CD4-positive, alpha-beta T cell (primary cell): ENCODE results near the gene SKAP2. TPM values are rescaled to one million over a fixed set of nuclear protein-coding genes. Genes with fewer than 3 reads are reported as not detected.

Experiments
- ATAC-seq: fragments of 200-7000 bp; cut with Tn5 transposase; one replicate; pipeline ENCODE4 v1.10.0; 2022; ENCODE audit warnings: mild to moderate bottlenecking; ENCODE audit not compliant: poor library complexity
- CTCF ChIA-PET: fragments of 350-600 bp; sonication (Branson Sonifier 250); formaldehyde crosslinking; loops from one replicate; lab custom pipeline; 2021; ENCODE audit warnings: antibody characterized with exemption, inconsistent platforms; lab: Charles Lee
- POLR2A ChIA-PET: fragments of 350-600 bp; sonication (Branson Sonifier 250); formaldehyde crosslinking; loops from one replicate; lab custom pipeline; 2021; ENCODE audit warnings: antibody characterized with exemption, inconsistent platforms; lab: Charles Lee
- DNase-seq, 14 experiments: peaks; one replicate each; pipeline ENCODE4 v3.0.0-alpha.2; 2013 to 2020; ENCODE audit warnings: mixed read lengths in 2 of 14
- H3K27ac ChIP-seq, 2 donors: one replicate each; pipeline versions ENCODE4 v1.5.1 to v1.7.0; 2013; ENCODE audit warnings: low read length in 2 of 2, low read depth in 1 of 2, mild to moderate bottlenecking in 1 of 2
- H3K27me3 ChIP-seq, 2 experiments: 1 replicate in 1 of 2; 2 replicates in 1 of 2; pipeline versions ENCODE4 v1.6.1 to v1.7.0; 2013; ENCODE audit warnings: low read length in 2 of 2, control low read depth in 1 of 2, mild to moderate bottlenecking in 1 of 2, moderate library complexity in 1 of 2; ENCODE audit not compliant: insufficient read depth in 2 of 2, control insufficient read depth in 1 of 2
- H3K36me3 ChIP-seq: one replicate; pipeline ENCODE4 v1.6.1; 2013; ENCODE audit warnings: low read length, control low read depth; ENCODE audit not compliant: insufficient read depth
- H3K4me1 ChIP-seq: one replicate; pipeline ENCODE4 v1.6.1; 2013; ENCODE audit warnings: low read length, control low read depth; ENCODE audit not compliant: insufficient read depth
- H3K4me3 ChIP-seq: one replicate; pipeline ENCODE4 v1.5.1; 2013; ENCODE audit warnings: mild to moderate bottlenecking, low read length, moderate library complexity
- H3K9me3 ChIP-seq, 2 experiments: 1 replicate in 1 of 2; 2 replicates in 1 of 2; pipeline versions ENCODE4 v1.6.1 to v1.7.0; 2013; ENCODE audit warnings: low read length in 2 of 2, mild to moderate bottlenecking in 2 of 2, control low read depth in 1 of 2, moderate library complexity in 1 of 2; ENCODE audit not compliant: control insufficient read depth in 1 of 2, insufficient read depth in 1 of 2
- H3K27ac Mint-ChIP-seq: one replicate; pipeline ENCODE4 v1.8.0; 2020; ENCODE audit warnings: mixed read lengths
- H3K27me3 Mint-ChIP-seq: one replicate; pipeline ENCODE4 v1.8.0; 2021; ENCODE audit warnings: mixed read lengths
- H3K36me3 Mint-ChIP-seq: one replicate; pipeline ENCODE4 v1.8.0; 2021; ENCODE audit warnings: low read depth, mixed read lengths
- H3K4me1 Mint-ChIP-seq: one replicate; pipeline ENCODE4 v1.8.0; 2021; ENCODE audit warnings: low read depth, mixed read lengths
- H3K4me3 Mint-ChIP-seq: one replicate; pipeline ENCODE4 v1.8.0; 2020; ENCODE audit warnings: mild to moderate bottlenecking, mixed read lengths
- H3K9me3 Mint-ChIP-seq: one replicate; pipeline ENCODE4 v1.8.0; 2020; ENCODE audit warnings: mixed read lengths
- intact Hi-C, 2 experiments: fragments of 100-400 bp; cut with DNase I in 1 of 2; cut with micrococcal nuclease in 1 of 2; formaldehyde crosslinking; loops; one replicate each; pipeline versions ENCODE4 v1.15.1 to v1.9.0; 2023 to 2025; cut with DNase I, micrococcal nuclease
- total RNA-seq, 174 experiments: library from RNA in 2 of 174; stranded (reverse) in 2 of 174; gene quantifications; one replicate each; pipeline ENCODE4 v1.2.3 and lab custom pipeline; 2021 to 2026
- TF ChIP-seq, protein P1 (sequence below): fragments of 200-600 bp; IDR thresholded peaks from one replicate; pipeline ENCODE4 v1.8.0; 2022; ENCODE audit warnings: antibody characterized with exemption, mild to moderate bottlenecking

Gene SKAP2
- total RNA-seq, 2 experiments from 2014 or later, result 0.91 to 1.2 TPM

DNA sequence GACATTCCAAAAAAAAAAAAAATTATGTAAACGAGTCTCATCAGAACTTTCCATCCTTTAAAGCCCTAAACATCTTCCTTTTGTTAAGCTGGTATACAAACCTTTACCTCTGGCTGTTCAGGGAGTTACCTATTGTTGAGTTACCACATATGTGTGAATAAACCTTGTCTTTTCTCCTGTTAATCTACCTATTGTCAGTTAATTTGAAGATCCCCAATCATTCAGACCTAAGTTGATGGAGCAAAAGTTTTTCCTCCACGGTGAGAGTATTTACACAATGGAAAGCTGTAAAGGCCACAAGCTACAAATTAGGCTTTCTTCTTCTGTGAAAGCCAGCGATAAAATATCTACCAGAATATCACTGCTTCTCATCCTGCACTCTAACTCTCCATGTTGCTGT, 80.3 kb downstream of the SKAP2 start:
- Mint-ChIP-seq H3K4me3 (no peak overlapping the region), H3K9me3 (no peaks in the 10 kb centered on the region), H3K4me1 (no peaks in the 10 kb centered on the region), H3K27me3 (no peaks in the 10 kb centered on the region), H3K27ac (no peak overlapping the region), H3K36me3 (no peaks in the 10 kb centered on the region)
- POLR2A ChIA-PET, result no interaction called here
- Histone ChIP-seq H3K36me3 (no peaks in the 10 kb centered on the region), H3K4me3 (no peak overlapping the region), H3K27me3 (no peaks in the 10 kb centered on the region), H3K4me1 (no peaks in the 10 kb centered on the region), H3K9me3 (no peaks in the 10 kb centered on the region), H3K27ac (no peak overlapping the region)
- TF ChIP-seq, protein P1, sequence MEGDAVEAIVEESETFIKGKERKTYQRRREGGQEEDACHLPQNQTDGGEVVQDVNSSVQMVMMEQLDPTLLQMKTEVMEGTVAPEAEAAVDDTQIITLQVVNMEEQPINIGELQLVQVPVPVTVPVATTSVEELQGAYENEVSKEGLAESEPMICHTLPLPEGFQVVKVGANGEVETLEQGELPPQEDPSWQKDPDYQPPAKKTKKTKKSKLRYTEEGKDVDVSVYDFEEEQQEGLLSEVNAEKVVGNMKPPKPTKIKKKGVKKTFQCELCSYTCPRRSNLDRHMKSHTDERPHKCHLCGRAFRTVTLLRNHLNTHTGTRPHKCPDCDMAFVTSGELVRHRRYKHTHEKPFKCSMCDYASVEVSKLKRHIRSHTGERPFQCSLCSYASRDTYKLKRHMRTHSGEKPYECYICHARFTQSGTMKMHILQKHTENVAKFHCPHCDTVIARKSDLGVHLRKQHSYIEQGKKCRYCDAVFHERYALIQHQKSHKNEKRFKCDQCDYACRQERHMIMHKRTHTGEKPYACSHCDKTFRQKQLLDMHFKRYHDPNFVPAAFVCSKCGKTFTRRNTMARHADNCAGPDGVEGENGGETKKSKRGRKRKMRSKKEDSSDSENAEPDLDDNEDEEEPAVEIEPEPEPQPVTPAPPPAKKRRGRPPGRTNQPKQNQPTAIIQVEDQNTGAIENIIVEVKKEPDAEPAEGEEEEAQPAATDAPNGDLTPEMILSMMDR, result no peak
- intact Hi-C loops, result no loop called here
- CTCF ChIA-PET, result no interaction called here
- DNase-seq (no peak), ATAC-seq (no peak)

DNA sequence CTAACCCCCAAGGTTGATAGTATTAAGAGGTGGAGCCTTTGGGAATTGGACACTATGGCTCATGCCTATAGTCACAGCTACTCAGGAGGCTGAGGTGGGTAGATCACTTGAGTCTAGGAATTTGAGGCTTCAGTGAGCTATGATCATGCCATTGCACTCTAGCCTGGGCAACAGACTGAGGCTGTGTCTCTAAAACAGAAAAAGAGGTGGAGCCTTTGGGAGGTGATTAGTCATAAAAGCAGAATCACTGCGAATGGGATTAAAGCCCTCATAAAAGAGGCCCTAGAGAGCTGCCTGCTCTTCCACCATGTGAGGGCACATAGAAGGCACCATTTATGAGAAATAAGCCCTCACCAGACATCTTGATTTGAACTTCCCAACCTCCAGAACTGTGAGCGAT, 81.9 kb downstream of the SKAP2 start:
- intact Hi-C loops, result no loop called here
- no peaks in the 10 kb centered on the region for H3K9me3 Mint-ChIP-seq
- H3K36me3 Mint-ChIP-seq, result no peaks in the 10 kb centered on the region
- H3K4me1 Mint-ChIP-seq, result no peaks in the 10 kb centered on the region
- Histone ChIP-seq H3K4me1 (no peaks in the 10 kb centered on the region), H3K9me3 (no peaks in the 10 kb centered on the region), H3K36me3 (no peaks in the 10 kb centered on the region), H3K27ac (no peak overlapping the region), H3K27me3 (no peaks in the 10 kb centered on the region), H3K4me3 (no peak overlapping the region)
- ATAC-seq (no peak), DNase-seq (no peak)
- ChIA-PET CTCF (no interaction called here), POLR2A (no interaction called here)
- no peaks in the 10 kb centered on the region for H3K27me3 Mint-ChIP-seq
- TF ChIP-seq, protein P1, result no peak
- H3K27ac Mint-ChIP-seq, result no peak overlapping the region
- no peak overlapping the region for H3K4me3 Mint-ChIP-seq

DNA sequence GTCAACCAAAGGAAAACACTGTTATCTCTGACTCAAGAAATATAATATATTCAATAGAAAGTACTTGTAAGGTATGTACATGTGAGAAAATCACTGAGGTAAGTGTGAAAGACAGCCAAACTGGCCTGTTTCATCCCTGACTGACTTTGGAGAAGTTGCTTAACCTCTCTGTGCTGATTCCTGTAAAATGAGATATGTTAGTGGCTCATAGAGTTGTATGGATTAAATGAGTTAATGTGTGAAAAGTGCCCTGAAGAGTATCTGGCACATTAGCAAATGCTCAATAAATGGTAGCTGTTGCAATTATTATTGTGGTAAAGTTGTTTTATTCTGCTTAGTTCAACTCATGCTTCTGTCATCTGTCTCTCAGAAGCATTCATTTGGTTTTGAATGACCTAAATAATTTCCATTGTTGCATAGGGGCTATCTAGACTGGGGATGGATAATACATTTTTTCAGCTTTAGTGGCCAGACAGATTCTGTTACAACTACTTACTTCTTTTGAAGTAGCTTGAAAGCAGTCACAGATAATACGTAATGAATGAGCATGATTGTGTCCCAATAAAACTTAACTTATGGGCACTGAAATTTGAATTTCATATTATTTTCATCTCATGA, 84.3 kb downstream of the SKAP2 start:
- Histone ChIP-seq H3K27ac (no peak overlapping the region), H3K9me3 (no peaks in the 10 kb centered on the region), H3K4me3 (no peak overlapping the region), H3K4me1 (no peaks in the 10 kb centered on the region), H3K36me3 (no peaks in the 10 kb centered on the region), H3K27me3 (no peaks in the 10 kb centered on the region)
- Mint-ChIP-seq H3K4me1 (no peaks in the 10 kb centered on the region), H3K27ac (no peak overlapping the region), H3K27me3 (no peaks in the 10 kb centered on the region), H3K9me3 (no peaks in the 10 kb centered on the region), H3K36me3 (no peaks in the 10 kb centered on the region), H3K4me3 (no peak overlapping the region)
- no peak for ATAC-seq
- TF ChIP-seq, protein P1, result no peak
- DNase-seq, result no peak
- intact Hi-C loops, result no loop called here
- ChIA-PET CTCF (no interaction called here), POLR2A (no interaction called here)
